ENCODE measurements around the gene ORMDL1. TPM values are rescaled to one million over a fixed set of nuclear protein-coding genes. Genes with fewer than 3 reads are reported as not detected.

The ORMDL1 gene
- total RNA-seq, 2 donors from 2014 or later: 40.4 to 46.6 TPM

Other genes starting within 250 kb of the ORMDL1 start
- gene SLC40A1, start 203.6 kb downstream of the ORMDL1 start, total RNA-seq: 100 to 1,000 TPM; 135 to 245 TPM
- 10 to 100 TPM; 18.5 to 19.2 TPM for gene ASNSD1, start 122.9 kb downstream of the ORMDL1 start, total RNA-seq
- gene ANKAR, start 109.7 kb downstream of the ORMDL1 start, total RNA-seq: 10 to 100 TPM in 1 of 2 donors, 1 to 10 TPM in 1; 7.6 to 10.6 TPM
- gene OSGEPL1, start 21.5 kb downstream of the ORMDL1 start, total RNA-seq: 1 to 10 TPM; 2.9 to 3.9 TPM
- gene PMS1, start 111 bp upstream of the ORMDL1 start, total RNA-seq: 10 to 100 TPM; 13.7 to 14.8 TPM

Measured in left colon (tissue), 2 donors.